HepG2 (cell line): ENCODE results near the gene ZNF79.

ENCODE experiments used
- ERF ChIP-seq: IDR thresholded peaks from 2 replicates; pipeline ENCODE4 v1.6.1; 2018; ENCODE audit warnings: missing biosample characterization, missing genetic modification reagents
- HIVEP1 ChIP-seq: sonication (generic); formaldehyde crosslinking; IDR thresholded peaks from 2 replicates; pipeline ENCODE4 v1.4.0; 2020; ENCODE audit warnings: mild to moderate bottlenecking, missing genetic modification reagents
- HNRNPUL1 ChIP-seq: fragments of 200-400 bp; formaldehyde crosslinking; IDR thresholded peaks from 2 replicates; pipeline ENCODE4 v1.6.1; 2017; ENCODE audit warnings: low read depth, mild to moderate bottlenecking, low read length, moderate library complexity
- PAX8 ChIP-seq: sonication (generic); formaldehyde crosslinking; IDR thresholded peaks from 2 replicates; pipeline ENCODE4 v1.8.0; 2022; ENCODE audit warnings: mild to moderate bottlenecking, missing genetic modification reagents, borderline replicate concordance
- POLR2AphosphoS5 ChIP-seq: IDR thresholded peaks from 2 replicates; pipeline ENCODE4 v1.6.1; 2012; ENCODE audit warnings: low read depth, low read length
- U2AF1 ChIP-seq: fragments of 200-400 bp; formaldehyde crosslinking; optimal IDR thresholded peaks from 2 replicates; pipeline ENCODE3; 2017; ENCODE audit warnings: mild to moderate bottlenecking, low read depth, low read length
- ZFP90 ChIP-seq: sonication (generic); formaldehyde crosslinking; IDR thresholded peaks from 2 replicates; pipeline ENCODE4 v1.8.0; 2022; ENCODE audit warnings: missing genetic modification reagents, mild to moderate bottlenecking, inconsistent platforms, borderline replicate concordance
- ZNF484 ChIP-seq: sonication (generic); formaldehyde crosslinking; IDR thresholded peaks from 2 replicates; pipeline ENCODE4 v1.5.1; 2020; ENCODE audit warnings: mild to moderate bottlenecking, low read depth, missing genetic modification reagents, borderline replicate concordance
- ZNF670 ChIP-seq: sonication (generic); formaldehyde crosslinking; IDR thresholded peaks from 2 replicates; pipeline ENCODE4 v1.8.0; 2022; ENCODE audit warnings: mild to moderate bottlenecking, missing genetic modification reagents, borderline replicate concordance
- TF ChIP-seq, protein P1 (sequence below): sonication (generic); formaldehyde crosslinking; conservative IDR thresholded peaks from 2 replicates; pipeline ENCODE4 v1.4.0; 2020; ENCODE audit warnings: missing genetic modification reagents
- TF ChIP-seq, protein P2 (sequence below): sonication (generic); formaldehyde crosslinking; IDR thresholded peaks from 2 replicates; pipeline ENCODE4 v1.5.0; 2020; ENCODE audit warnings: mild to moderate bottlenecking, missing genetic modification reagents, borderline replicate concordance
- TF ChIP-seq, protein P3 (sequence below): sonication (generic); formaldehyde crosslinking; IDR thresholded peaks from 2 replicates; pipeline ENCODE4 v1.5.1; 2020; ENCODE audit warnings: missing genetic modification reagents, mild to moderate bottlenecking, borderline replicate concordance
- TF ChIP-seq, protein P4 (sequence below): sonication (generic); formaldehyde crosslinking; IDR thresholded peaks from 2 replicates; pipeline ENCODE4 v1.5.0; 2020; ENCODE audit warnings: mild to moderate bottlenecking, missing genetic modification reagents, moderate library complexity

DNA sequence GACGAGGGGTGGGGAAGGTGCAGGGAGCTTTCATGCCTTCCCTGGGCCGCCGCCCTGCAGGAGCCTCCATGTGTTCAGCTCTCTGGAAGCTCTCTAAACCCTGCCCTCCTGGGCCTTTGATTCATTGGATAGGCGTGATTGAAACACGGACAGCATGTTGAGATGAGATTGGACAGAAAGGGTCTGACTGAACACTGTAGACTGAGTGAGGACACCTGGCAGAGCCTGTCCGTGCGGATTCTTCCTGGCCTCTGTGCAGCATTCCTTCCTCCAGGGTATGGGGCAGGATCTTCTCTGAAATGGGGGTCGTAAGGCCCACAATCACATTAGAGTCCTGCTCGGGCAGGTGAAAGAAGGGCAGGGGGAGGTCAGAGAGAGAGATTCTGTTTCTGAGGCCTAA, 14.2 kb downstream of the ZNF79 start:
- TF ChIP-seq, protein P1, sequence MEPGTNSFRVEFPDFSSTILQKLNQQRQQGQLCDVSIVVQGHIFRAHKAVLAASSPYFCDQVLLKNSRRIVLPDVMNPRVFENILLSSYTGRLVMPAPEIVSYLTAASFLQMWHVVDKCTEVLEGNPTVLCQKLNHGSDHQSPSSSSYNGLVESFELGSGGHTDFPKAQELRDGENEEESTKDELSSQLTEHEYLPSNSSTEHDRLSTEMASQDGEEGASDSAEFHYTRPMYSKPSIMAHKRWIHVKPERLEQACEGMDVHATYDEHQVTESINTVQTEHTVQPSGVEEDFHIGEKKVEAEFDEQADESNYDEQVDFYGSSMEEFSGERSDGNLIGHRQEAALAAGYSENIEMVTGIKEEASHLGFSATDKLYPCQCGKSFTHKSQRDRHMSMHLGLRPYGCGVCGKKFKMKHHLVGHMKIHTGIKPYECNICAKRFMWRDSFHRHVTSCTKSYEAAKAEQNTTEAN (CRISPR knock-in tag): no peak
- TF ChIP-seq ZNF484 (CRISPR knock-in tag): no peak
- TF ChIP-seq, protein P2, sequence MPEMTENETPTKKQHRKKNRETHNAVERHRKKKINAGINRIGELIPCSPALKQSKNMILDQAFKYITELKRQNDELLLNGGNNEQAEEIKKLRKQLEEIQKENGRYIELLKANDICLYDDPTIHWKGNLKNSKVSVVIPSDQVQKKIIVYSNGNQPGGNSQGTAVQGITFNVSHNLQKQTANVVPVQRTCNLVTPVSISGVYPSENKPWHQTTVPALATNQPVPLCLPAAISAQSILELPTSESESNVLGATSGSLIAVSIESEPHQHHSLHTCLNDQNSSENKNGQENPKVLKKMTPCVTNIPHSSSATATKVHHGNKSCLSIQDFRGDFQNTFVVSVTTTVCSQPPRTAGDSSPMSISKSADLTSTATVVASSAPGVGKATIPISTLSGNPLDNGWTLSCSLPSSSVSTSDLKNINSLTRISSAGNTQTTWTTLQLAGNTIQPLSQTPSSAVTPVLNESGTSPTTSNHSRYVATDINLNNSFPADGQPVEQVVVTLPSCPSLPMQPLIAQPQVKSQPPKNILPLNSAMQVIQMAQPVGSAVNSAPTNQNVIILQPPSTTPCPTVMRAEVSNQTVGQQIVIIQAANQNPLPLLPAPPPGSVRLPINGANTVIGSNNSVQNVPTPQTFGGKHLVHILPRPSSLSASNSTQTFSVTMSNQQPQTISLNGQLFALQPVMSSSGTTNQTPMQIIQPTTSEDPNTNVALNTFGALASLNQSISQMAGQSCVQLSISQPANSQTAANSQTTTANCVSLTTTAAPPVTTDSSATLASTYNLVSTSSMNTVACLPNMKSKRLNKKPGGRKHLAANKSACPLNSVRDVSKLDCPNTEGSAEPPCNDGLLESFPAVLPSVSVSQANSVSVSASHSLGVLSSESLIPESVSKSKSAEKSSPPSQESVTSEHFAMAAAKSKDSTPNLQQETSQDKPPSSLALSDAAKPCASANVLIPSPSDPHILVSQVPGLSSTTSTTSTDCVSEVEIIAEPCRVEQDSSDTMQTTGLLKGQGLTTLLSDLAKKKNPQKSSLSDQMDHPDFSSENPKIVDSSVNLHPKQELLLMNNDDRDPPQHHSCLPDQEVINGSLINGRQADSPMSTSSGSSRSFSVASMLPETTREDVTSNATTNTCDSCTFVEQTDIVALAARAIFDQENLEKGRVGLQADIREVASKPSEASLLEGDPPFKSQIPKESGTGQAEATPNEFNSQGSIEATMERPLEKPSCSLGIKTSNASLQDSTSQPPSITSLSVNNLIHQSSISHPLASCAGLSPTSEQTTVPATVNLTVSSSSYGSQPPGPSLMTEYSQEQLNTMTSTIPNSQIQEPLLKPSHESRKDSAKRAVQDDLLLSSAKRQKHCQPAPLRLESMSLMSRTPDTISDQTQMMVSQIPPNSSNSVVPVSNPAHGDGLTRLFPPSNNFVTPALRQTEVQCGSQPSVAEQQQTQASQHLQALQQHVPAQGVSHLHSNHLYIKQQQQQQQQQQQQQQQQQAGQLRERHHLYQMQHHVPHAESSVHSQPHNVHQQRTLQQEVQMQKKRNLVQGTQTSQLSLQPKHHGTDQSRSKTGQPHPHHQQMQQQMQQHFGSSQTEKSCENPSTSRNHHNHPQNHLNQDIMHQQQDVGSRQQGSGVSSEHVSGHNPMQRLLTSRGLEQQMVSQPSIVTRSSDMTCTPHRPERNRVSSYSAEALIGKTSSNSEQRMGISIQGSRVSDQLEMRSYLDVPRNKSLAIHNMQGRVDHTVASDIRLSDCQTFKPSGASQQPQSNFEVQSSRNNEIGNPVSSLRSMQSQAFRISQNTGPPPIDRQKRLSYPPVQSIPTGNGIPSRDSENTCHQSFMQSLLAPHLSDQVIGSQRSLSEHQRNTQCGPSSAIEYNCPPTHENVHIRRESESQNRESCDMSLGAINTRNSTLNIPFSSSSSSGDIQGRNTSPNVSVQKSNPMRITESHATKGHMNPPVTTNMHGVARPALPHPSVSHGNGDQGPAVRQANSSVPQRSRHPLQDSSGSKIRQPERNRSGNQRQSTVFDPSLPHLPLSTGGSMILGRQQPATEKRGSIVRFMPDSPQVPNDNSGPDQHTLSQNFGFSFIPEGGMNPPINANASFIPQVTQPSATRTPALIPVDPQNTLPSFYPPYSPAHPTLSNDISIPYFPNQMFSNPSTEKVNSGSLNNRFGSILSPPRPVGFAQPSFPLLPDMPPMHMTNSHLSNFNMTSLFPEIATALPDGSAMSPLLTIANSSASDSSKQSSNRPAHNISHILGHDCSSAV (CRISPR knock-in tag): no peak
- no peak for TF ChIP-seq ZNF670 (CRISPR knock-in tag)
- TF ChIP-seq HNRNPUL1: no peak
- TF ChIP-seq, protein P3, sequence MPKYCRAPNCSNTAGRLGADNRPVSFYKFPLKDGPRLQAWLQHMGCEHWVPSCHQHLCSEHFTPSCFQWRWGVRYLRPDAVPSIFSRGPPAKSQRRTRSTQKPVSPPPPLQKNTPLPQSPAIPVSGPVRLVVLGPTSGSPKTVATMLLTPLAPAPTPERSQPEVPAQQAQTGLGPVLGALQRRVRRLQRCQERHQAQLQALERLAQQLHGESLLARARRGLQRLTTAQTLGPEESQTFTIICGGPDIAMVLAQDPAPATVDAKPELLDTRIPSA (CRISPR knock-in tag): no peak
- no peak for TF ChIP-seq ERF (CRISPR knock-in tag)
- TF ChIP-seq, protein P4, sequence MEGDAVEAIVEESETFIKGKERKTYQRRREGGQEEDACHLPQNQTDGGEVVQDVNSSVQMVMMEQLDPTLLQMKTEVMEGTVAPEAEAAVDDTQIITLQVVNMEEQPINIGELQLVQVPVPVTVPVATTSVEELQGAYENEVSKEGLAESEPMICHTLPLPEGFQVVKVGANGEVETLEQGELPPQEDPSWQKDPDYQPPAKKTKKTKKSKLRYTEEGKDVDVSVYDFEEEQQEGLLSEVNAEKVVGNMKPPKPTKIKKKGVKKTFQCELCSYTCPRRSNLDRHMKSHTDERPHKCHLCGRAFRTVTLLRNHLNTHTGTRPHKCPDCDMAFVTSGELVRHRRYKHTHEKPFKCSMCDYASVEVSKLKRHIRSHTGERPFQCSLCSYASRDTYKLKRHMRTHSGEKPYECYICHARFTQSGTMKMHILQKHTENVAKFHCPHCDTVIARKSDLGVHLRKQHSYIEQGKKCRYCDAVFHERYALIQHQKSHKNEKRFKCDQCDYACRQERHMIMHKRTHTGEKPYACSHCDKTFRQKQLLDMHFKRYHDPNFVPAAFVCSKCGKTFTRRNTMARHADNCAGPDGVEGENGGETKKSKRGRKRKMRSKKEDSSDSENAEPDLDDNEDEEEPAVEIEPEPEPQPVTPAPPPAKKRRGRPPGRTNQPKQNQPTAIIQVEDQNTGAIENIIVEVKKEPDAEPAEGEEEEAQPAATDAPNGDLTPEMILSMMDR (CRISPR knock-in tag): no peak
- no peak for TF ChIP-seq U2AF1
- TF ChIP-seq HIVEP1 (CRISPR knock-in tag): no peak
- TF ChIP-seq POLR2AphosphoS5: no peak
- no peak for TF ChIP-seq PAX8 (CRISPR knock-in tag)
- TF ChIP-seq ZFP90 (CRISPR knock-in tag): no peak
